Dedifferentiated amniotic fluid mesenchymal stem cell (primary cell): ENCODE measurements around the gene C11orf52.
"Not testable (repeated sequence)": the region's sequence is repeated elsewhere in the genome, so short reads cannot be mapped to it uniquely, and the experiment has no call there.

ENCODE experiments used
- DNase-seq: peaks from one replicate; pipeline ENCODE4 v3.0.0-alpha.2; 2016; ENCODE audit errors: extremely low spot score

The C11orf52 gene

GRCh38 chr11:111918390-111919256 lies at the start of gene C11orf52:
C11orf52 (plus strand) TSS chr11:111918913; CDS start chr11:111918973, 60 bp downstream.
- no peak for DNase-seq

GRCh38 chr11:111870113-111870512 lies 48.6 kb upstream of the C11orf52 start:
- no peak for DNase-seq

GRCh38 chr11:111870522-111870885 lies 48.2 kb upstream of the C11orf52 start:
- no peak for DNase-seq

GRCh38 chr11:111870886-111871692 lies 47.6 kb upstream of the C11orf52 start, which contains the start of gene ALG9:
ALG9 (minus strand) TSS chr11:111871581; CDS start chr11:111871482, 99 bp downstream.
- DNase-seq = peak; percentile 60

GRCh38 chr11:111871693-111872161 lies 47.0 kb upstream of the C11orf52 start:
- no peak for DNase-seq

- DNase-seq = no peak
Measured at GRCh38 chr11:111878385-111878848, 40.3 kb upstream of the C11orf52 start.

GRCh38 chr11:111878849-111879636 lies 39.7 kb upstream of the C11orf52 start, which contains the start of the genes CFAP68 and FDXACB1:
CFAP68 (plus strand) TSS chr11:111879541; CDS start chr11:111879561, 20 bp downstream.
FDXACB1 (minus strand) TSS chr11:111879165; CDS start chr11:111879132, 33 bp downstream.
- peak; percentile 98 for DNase-seq

GRCh38 chr11:111879637-111879960 lies 39.1 kb upstream of the C11orf52 start:
- no peak for DNase-seq

GRCh38 chr11:111882202-111882601 lies 36.5 kb upstream of the C11orf52 start:
- no peak for DNase-seq

- not testable (repeated sequence) for DNase-seq
Measured at GRCh38 chr11:111885053-111885452, 33.7 kb upstream of the C11orf52 start.

- DNase-seq = no peak
Measured at GRCh38 chr11:111886032-111886431, 32.7 kb upstream of the C11orf52 start.

- no peak for DNase-seq
Measured at GRCh38 chr11:111886844-111887243, 31.9 kb upstream of the C11orf52 start.

- peak; percentile 68 for DNase-seq
Measured at GRCh38 chr11:111905411-111905810, 13.3 kb upstream of the C11orf52 start.

- no peak for DNase-seq
Measured at GRCh38 chr11:111906680-111907079, 12.0 kb upstream of the C11orf52 start.

GRCh38 chr11:111908639-111909305 lies 9.9 kb upstream of the C11orf52 start:
- DNase-seq = no peak

GRCh38 chr11:111909378-111909777 lies 9.3 kb upstream of the C11orf52 start:
- DNase-seq = no peak

GRCh38 chr11:111910676-111911562 lies 7.8 kb upstream of the C11orf52 start:
- DNase-seq = no peak

- peak; percentile 95 for DNase-seq
Measured at GRCh38 chr11:111911563-111912401, 6.9 kb upstream of the C11orf52 start, which contains the start of gene CRYAB. CRYAB (minus strand) TSS chr11:111911770; CDS start chr11:111911724, 46 bp downstream.

- DNase-seq = no peak
Measured at GRCh38 chr11:111912535-111912934, 6.2 kb upstream of the C11orf52 start, which contains the start of gene HSPB2. HSPB2 (plus strand) TSS chr11:111912734; CDS start chr11:111912830, 96 bp downstream.
